ENCODE data around the gene DPF3.
"Not testable (repeated sequence)": the region's sequence is repeated elsewhere in the genome, so short reads cannot be mapped to it uniquely, and the experiment has no call there.

DPF3 gene

DNA sequence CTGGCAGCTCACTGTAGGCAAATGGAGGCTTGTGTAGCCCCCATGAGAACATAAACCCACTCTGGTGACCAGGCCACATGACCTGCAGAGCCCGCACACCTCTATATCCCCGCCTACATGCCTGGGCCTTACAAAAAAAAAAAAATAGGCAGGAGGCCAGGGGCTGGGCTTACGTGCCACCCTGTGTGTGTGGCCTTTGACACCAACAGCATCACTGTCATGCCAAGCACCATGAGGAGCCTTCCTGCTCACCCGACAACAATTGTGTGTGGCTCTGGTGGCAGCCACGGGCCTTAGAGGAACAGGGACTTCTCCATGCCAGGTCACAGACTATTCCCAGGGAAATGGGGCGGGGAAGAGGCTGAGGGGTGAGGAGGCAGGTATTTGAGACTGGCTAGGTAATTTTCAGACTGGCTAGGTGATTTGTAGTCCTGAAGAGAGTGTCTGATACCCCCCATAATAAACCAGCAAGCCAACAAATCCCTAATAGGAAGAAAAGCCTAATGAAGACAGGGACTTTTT is 140.0 kb downstream of the DPF3 start:
- no peaks in the 10 kb centered on the region for H3K9me3 ChIP-seq (ENCODE audit: control insufficient read depth, low read depth, low read length)
- no peak overlapping the region for H3K27ac ChIP-seq (ENCODE audit: low read length)
- H3K9ac ChIP-seq (ENCODE audit: low read length), result no peak overlapping the region
- H3K36me3 ChIP-seq (ENCODE audit: control insufficient read depth, low read depth, low read length), result no peaks in the 10 kb centered on the region
- no peak overlapping the region for H3K4me3 ChIP-seq (ENCODE audit: low read length)
- no peaks in the 10 kb centered on the region for H3K27me3 ChIP-seq (ENCODE audit: control insufficient read depth, insufficient read depth, low read length)
- no peaks in the 10 kb centered on the region for H3K4me1 ChIP-seq (ENCODE audit: control insufficient read depth, low read depth, low read length)

DNA sequence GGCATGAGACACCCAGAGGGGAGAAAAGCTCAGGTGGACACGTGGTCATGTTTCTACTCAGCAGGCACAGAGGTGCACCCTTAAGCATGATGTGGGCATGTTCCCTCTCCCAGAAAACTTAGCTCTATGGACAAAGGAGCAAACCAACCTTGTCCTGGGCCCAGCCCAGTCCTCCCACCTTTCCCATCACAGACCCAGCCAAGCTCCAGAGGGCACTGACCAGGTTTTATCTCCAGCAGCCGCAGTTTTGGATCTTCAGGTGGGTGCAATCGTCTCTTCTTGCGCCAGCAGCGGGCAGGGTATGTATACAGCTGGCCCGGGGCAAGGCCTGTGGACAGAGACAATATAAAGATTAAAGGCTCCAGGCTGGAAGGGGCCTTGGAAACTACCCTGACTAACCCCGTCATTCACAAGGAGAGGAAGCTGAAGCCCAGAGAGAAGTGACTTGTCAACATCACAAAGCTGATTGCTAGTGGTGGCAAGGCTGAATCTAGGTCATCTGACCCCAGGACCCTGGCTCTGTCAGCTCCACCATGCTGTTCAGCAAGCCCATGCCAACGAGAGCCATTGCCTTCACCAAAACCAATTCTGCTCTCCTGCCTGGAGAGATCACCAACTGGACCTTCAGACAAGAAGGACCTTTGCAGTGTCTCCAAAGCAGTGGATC is 140.7 kb downstream of the DPF3 start:
- H3K27me3 ChIP-seq (ENCODE audit: control insufficient read depth, insufficient read depth, low read length), result no peaks in the 10 kb centered on the region
- H3K4me1 ChIP-seq (ENCODE audit: control insufficient read depth, low read depth, low read length), result no peaks in the 10 kb centered on the region
- no peak overlapping the region for H3K9ac ChIP-seq (ENCODE audit: low read length)
- no peaks in the 10 kb centered on the region for H3K36me3 ChIP-seq (ENCODE audit: control insufficient read depth, low read depth, low read length)
- no peak overlapping the region for H3K4me3 ChIP-seq (ENCODE audit: low read length)
- no peaks in the 10 kb centered on the region for H3K9me3 ChIP-seq (ENCODE audit: control insufficient read depth, low read depth, low read length)
- no peak overlapping the region for H3K27ac ChIP-seq (ENCODE audit: low read length)

DNA sequence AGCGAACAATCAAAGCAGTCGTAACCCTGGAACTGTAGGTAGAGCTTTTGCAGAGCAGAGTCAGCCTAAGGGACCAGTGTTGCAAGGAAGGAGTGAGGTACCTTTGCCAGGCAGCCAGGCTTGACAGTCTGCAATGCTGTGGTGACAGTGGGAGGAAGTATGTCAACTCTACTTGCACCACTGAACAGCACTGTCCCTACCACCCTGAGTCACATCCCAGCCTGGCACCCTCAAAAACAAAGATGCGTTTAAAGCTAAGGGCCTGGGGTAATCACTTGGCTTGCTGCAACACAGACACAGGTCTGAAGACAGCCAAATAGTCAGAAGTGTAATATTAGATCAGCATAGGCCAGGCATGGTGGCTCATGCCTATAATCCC is 141.9 kb downstream of the DPF3 start:
- H3K27me3 ChIP-seq (ENCODE audit: control insufficient read depth, insufficient read depth, low read length), result no peaks in the 10 kb centered on the region
- H3K4me3 ChIP-seq (ENCODE audit: low read length), result no peak overlapping the region
- H3K27ac ChIP-seq (ENCODE audit: low read length), result no peak overlapping the region
- H3K36me3 ChIP-seq (ENCODE audit: control insufficient read depth, low read depth, low read length), result no peaks in the 10 kb centered on the region
- H3K9ac ChIP-seq (ENCODE audit: low read length), result no peak overlapping the region
- H3K9me3 ChIP-seq (ENCODE audit: control insufficient read depth, low read depth, low read length), result no peaks in the 10 kb centered on the region
- H3K4me1 ChIP-seq (ENCODE audit: control insufficient read depth, low read depth, low read length), result no peaks in the 10 kb centered on the region

DNA sequence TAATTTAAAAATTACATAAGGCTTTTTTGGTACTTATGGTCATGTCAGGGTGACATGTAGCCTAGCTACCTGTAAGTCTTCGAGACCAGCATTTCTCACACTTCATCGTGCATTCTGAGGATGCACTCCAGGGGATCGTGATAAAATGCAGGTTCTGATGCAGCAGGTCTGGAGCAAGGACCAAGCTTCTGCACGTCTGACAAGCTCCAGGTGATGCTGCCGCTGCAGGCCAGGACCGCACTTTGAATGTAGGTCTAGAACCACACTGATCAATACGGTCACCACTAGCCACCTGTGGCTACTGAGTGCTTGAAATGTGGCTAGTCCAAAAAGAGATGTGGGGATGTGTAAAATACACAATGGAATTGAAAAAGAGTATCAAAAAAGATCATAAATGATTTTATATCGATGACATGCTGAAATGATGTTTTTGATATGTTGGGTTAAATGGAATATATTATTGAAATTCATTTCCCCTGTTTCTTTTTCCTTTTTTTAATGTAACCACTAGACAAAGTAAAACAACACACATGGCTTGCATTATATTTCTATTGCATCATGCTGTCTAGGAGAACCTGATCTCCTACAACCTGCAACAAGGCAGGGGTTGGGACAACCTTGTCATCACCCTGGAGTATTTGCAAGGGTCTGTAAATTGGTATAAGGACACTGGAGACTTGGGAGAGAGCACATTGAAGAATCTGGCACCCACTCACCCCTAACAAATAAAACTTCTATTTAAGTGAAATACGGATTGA is 142.4 kb downstream of the DPF3 start:
- Histone ChIP-seq H3K36me3 (ENCODE audit: control insufficient read depth, low read depth, low read length) (no peaks in the 10 kb centered on the region), H3K4me3 (ENCODE audit: low read length) (no peak overlapping the region), H3K4me1 (ENCODE audit: control insufficient read depth, low read depth, low read length) (no peaks in the 10 kb centered on the region), H3K9me3 (ENCODE audit: control insufficient read depth, low read depth, low read length) (no peaks in the 10 kb centered on the region), H3K9ac (ENCODE audit: low read length) (no peak overlapping the region), H3K27ac (ENCODE audit: low read length) (no peak overlapping the region), H3K27me3 (ENCODE audit: control insufficient read depth, insufficient read depth, low read length) (no peaks in the 10 kb centered on the region)

DNA sequence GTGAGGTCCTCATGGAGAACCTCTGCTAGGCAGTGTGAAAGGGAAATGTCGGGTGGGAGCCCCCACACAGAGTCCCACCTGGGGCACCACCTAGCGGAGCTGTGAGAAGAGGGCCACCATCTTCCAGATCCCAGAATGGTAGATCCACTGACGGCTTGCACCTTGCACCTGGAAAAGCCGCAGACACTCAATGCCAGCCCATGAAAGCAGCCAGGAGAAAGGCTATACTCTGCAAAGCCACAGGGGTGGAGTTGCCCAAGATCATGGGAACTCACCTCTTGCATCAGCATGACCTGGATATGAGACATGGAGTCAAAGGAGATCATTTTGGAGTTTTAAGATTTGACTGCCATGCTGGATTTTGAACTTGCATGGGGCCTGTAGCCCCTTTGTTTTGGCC is 145.0 kb downstream of the DPF3 start:
- not testable (repeated sequence) for H3K27ac ChIP-seq (ENCODE audit: low read length); H3K4me1 ChIP-seq (ENCODE audit: control insufficient read depth, low read depth, low read length); H3K4me3 ChIP-seq (ENCODE audit: low read length); H3K36me3 ChIP-seq (ENCODE audit: control insufficient read depth, low read depth, low read length); H3K9me3 ChIP-seq (ENCODE audit: control insufficient read depth, low read depth, low read length); H3K27me3 ChIP-seq (ENCODE audit: control insufficient read depth, insufficient read depth, low read length); H3K9ac ChIP-seq (ENCODE audit: low read length)

DNA sequence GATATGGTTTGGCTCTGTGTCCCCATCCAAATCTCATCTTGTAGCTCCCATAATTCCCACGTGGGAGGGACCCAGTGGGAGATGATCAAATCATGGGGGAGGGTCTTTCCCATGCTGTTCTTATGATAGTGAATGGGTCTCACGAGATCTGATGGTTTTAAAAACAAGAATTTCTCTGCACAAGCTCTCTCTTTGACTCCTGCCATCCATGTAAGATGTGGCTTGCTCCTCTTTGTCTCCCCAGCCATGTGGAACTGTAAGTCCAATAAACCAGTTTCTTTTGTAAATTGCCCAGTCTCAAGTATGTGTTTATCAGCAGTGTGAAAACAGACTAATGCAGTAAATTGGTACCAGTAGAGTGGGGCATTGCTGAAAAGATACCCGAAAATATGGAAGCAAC is 146.2 kb downstream of the DPF3 start:
- no peaks in the 10 kb centered on the region for H3K4me1 ChIP-seq (ENCODE audit: control insufficient read depth, low read depth, low read length)
- H3K36me3 ChIP-seq (ENCODE audit: control insufficient read depth, low read depth, low read length), result no peaks in the 10 kb centered on the region
- H3K9me3 ChIP-seq (ENCODE audit: control insufficient read depth, low read depth, low read length), result no peaks in the 10 kb centered on the region
- no peak overlapping the region for H3K4me3 ChIP-seq (ENCODE audit: low read length)
- H3K9ac ChIP-seq (ENCODE audit: low read length), result no peak overlapping the region
- H3K27ac ChIP-seq (ENCODE audit: low read length), result no peak overlapping the region
- no peaks in the 10 kb centered on the region for H3K27me3 ChIP-seq (ENCODE audit: control insufficient read depth, insufficient read depth, low read length)

DNA sequence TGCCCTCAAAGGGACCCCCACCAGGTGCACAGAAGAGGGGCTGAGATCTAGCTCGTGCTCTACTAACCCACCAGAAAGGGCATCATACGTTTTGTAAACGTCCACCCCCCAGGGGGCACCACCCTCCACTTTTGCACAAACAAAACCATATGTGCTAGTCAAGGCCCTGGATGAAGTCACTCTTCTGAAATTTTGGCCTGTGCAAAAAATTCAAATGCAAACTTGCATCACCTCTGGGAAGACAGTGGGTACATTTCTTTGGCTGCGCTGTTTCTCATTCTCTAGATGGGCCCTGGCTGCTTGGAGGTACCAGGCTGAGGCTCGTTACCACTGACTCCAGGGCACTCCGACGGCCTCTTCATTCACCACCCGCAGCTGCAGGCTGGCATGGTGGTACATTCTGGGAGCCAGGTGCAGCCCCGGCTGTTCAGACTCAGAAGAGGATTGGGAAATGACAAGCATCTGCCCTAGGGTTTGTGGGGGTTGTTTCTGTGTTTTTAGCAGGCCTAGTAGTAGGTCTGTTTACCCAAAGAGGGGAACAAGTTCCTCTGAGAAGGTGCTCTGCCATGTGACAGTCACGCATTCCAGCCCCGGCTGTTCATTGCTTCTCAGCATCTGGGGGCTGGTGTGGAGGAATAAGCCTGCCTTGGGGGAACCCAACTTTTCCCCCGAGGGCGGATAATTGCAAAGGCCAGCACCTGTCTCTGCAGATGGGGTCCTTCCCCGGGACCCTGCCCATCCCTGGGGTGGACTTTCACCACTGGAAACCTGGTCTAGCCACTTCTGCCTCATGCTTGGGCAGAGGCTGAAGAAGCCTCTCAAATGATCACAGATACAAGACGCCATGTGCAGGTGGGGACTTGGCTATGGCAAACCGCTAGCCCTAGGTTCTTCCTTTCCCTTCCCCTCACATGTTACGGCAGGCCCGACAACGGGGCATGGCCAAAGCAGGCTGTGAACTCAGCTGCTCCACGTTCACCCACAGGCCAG is 147.6 kb downstream of the DPF3 start:
- Histone ChIP-seq H3K36me3 (ENCODE audit: control insufficient read depth, low read depth, low read length) (no peaks in the 10 kb centered on the region), H3K9ac (ENCODE audit: low read length) (no peak overlapping the region), H3K27ac (ENCODE audit: low read length) (no peak overlapping the region), H3K4me1 (ENCODE audit: control insufficient read depth, low read depth, low read length) (no peaks in the 10 kb centered on the region), H3K4me3 (ENCODE audit: low read length) (no peak overlapping the region), H3K27me3 (ENCODE audit: control insufficient read depth, insufficient read depth, low read length) (no peaks in the 10 kb centered on the region), H3K9me3 (ENCODE audit: control insufficient read depth, low read depth, low read length) (no peaks in the 10 kb centered on the region)

DNA sequence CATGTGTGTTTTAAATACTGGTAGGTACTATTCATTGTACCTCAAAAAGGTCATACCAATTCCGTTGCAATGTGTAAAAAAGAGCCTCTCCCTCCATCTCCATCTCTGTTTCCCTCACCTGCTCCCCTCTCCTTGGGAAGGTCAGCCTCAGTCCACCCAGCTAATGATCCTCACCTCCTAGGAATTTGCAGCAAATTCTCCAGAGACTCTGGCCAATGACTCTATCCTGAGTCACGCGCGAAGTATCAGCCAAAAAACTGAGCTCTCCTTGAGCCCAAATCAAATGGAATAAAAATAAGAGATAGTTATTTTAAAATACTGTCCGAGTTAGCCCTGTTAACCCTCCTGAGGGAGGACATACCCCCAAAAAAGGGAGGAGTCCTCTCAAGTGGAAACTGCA is 148.4 kb downstream of the DPF3 start:
- no peaks in the 10 kb centered on the region for H3K36me3 ChIP-seq (ENCODE audit: control insufficient read depth, low read depth, low read length)
- H3K9me3 ChIP-seq (ENCODE audit: control insufficient read depth, low read depth, low read length), result no peaks in the 10 kb centered on the region
- no peak overlapping the region for H3K27ac ChIP-seq (ENCODE audit: low read length)
- no peaks in the 10 kb centered on the region for H3K4me1 ChIP-seq (ENCODE audit: control insufficient read depth, low read depth, low read length)
- no peak overlapping the region for H3K9ac ChIP-seq (ENCODE audit: low read length)
- H3K4me3 ChIP-seq (ENCODE audit: low read length), result no peak overlapping the region
- H3K27me3 ChIP-seq (ENCODE audit: control insufficient read depth, insufficient read depth, low read length), result no peaks in the 10 kb centered on the region

DNA sequence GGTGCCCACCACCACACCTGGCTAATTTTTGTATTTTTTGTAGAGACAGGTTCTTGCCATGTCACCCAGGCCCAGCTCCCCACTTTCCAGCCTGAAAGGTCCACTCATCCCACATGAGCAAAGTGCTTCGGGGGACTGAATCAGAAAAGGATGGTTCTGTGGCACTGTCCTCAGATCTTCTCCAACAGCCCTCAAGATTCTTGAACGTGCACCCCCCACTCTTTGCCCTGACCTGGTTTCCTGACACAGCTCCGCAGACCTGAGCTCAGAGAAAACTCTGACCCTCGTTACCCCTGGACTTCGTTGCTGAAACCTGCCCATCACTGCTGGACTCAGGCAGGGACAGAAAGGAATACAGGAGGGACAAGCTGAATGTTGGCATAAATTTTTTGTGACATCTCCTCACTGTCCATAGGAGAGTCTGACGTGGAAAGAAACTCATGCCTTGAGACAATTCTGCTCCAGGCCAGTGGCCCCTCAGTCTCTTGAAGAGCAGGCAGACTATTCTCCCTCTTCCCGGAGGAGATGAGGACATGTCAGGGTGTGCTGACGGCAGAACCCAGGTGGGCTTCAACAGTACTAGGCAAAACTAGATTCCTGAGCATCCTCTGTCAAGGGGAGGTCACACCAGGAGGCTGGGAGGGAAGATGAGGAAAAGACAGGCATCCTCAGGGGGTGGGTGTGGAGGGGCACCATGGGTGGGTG is 149.3 kb downstream of the DPF3 start:
- no peak overlapping the region for H3K27ac ChIP-seq (ENCODE audit: low read length)
- no peaks in the 10 kb centered on the region for H3K36me3 ChIP-seq (ENCODE audit: control insufficient read depth, low read depth, low read length)
- no peaks in the 10 kb centered on the region for H3K4me1 ChIP-seq (ENCODE audit: control insufficient read depth, low read depth, low read length)
- H3K9me3 ChIP-seq (ENCODE audit: control insufficient read depth, low read depth, low read length), result no peaks in the 10 kb centered on the region
- no peak overlapping the region for H3K4me3 ChIP-seq (ENCODE audit: low read length)
- H3K9ac ChIP-seq (ENCODE audit: low read length), result no peak overlapping the region
- H3K27me3 ChIP-seq (ENCODE audit: control insufficient read depth, insufficient read depth, low read length), result no peaks in the 10 kb centered on the region

DNA sequence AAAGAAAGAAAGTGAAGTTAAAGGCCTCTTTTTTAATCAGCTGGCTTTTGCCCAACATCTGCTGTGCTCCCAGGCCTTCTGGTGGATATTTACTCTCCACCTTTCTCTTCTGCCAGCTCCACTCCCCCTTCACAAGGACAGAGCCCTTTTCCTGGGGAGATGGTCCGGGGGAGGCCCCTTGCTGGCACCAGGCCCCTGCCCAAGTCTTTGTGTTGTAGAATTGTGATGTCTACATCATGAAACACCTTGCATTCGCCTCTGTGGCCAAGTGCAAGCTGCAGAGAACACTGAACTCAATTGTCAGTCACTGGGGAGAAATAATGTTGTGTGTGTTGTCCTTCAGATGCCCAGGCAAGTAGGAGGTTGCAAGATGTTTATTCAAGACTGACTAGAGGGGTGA is 150.3 kb downstream of the DPF3 start:
- Histone ChIP-seq H3K4me3 (ENCODE audit: low read length) (no peak overlapping the region), H3K4me1 (ENCODE audit: control insufficient read depth, low read depth, low read length) (no peaks in the 10 kb centered on the region), H3K36me3 (ENCODE audit: control insufficient read depth, low read depth, low read length) (no peaks in the 10 kb centered on the region), H3K9me3 (ENCODE audit: control insufficient read depth, low read depth, low read length) (no peaks in the 10 kb centered on the region), H3K27ac (ENCODE audit: low read length) (no peak overlapping the region), H3K27me3 (ENCODE audit: control insufficient read depth, insufficient read depth, low read length) (no peaks in the 10 kb centered on the region), H3K9ac (ENCODE audit: low read length) (no peak overlapping the region)

DNA sequence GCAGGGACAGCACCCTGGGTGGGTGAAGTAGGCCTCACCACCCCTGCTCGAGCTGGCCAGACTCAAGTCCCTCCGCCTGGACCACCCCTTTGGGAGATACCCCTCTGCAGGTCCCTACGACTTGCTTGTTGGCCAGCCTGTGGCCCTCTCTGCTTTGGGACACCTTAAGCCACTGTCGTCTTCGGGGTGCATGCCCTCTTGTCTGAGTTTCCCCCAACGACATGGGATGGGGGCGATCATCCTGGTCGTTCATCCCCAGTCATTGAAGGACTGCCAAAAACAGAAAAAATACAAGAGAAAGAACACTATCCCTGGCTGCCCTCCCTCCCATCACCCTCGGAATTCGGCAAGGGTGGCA is 151.1 kb downstream of the DPF3 start:
- Histone ChIP-seq H3K4me1 (ENCODE audit: control insufficient read depth, low read depth, low read length) (no peaks in the 10 kb centered on the region), H3K9ac (ENCODE audit: low read length) (no peak overlapping the region), H3K36me3 (ENCODE audit: control insufficient read depth, low read depth, low read length) (no peaks in the 10 kb centered on the region), H3K27me3 (ENCODE audit: control insufficient read depth, insufficient read depth, low read length) (no peaks in the 10 kb centered on the region), H3K9me3 (ENCODE audit: control insufficient read depth, low read depth, low read length) (no peaks in the 10 kb centered on the region), H3K27ac (ENCODE audit: low read length) (no peak overlapping the region), H3K4me3 (ENCODE audit: low read length) (no peak overlapping the region)

All from iPS-18a (cell line).